Measurements from ENCODE around the gene NUP210. TPM values are rescaled to one million over a fixed set of nuclear protein-coding genes. Genes with fewer than 3 reads are reported as not detected.
"Not testable (repeated sequence)": the region's sequence is repeated elsewhere in the genome, so short reads cannot be mapped to it uniquely, and the experiment has no call there.

The NUP210 gene
- total and polyA plus RNA-seq, 3 donors from 2014 or later: 26.2 to 44.0 (median 37.4) TPM

- intact Hi-C loops (cut with DNase I; ENCODE audit: low total_unique reads): no loop called here
- WGBS, 2 donors: 76 to 92% methylated on average over 4 of the region's 4 CpGs
- H3K36me3 ChIP-seq (ENCODE audit: low read depth, missing control alignments): no peaks in the 10 kb centered on the region
- no peak overlapping the region for H3K4me3 ChIP-seq
- H3K4me1 ChIP-seq: no peaks in the 10 kb centered on the region
- no peak for TF ChIP-seq CTCF (IDR thresholded peaks at IDR 0.05)
- no peak for TF ChIP-seq POLR2A (IDR thresholded peaks at IDR 0.05)
- DNase-seq: no peak
- H3K27ac ChIP-seq: no peak overlapping the region
- no peaks in the 10 kb centered on the region for H3K27me3 ChIP-seq
- no peaks in the 10 kb centered on the region for H3K9me3 ChIP-seq
Observed at GRCh38 chr3:13440204-13440817, 20.2 kb upstream of the NUP210 start.

GRCh38 chr3:13436213-13436612, 16.1 kb upstream of the NUP210 start:
- H3K4me1 ChIP-seq; DNase-seq; H3K27me3 ChIP-seq; intact Hi-C loops (cut with DNase I; ENCODE audit: low total_unique reads); H3K27ac ChIP-seq; H3K4me3 ChIP-seq; H3K9me3 ChIP-seq; H3K36me3 ChIP-seq (ENCODE audit: low read depth, missing control alignments): not testable (repeated sequence)
- 86 to 91% methylated on average over 4 of the region's 4 CpGs for WGBS, 2 donors

- WGBS, 2 donors: 75 to 85% methylated on average over 5 of the region's 5 CpGs
- intact Hi-C loops (cut with DNase I; ENCODE audit: low total_unique reads): no loop called here
- Histone ChIP-seq H3K27me3 (no peaks in the 10 kb centered on the region), H3K4me3 (no peak overlapping the region), H3K9me3 (no peaks in the 10 kb centered on the region), H3K27ac (no peak overlapping the region), H3K36me3 (ENCODE audit: low read depth, missing control alignments) (no peaks in the 10 kb centered on the region), H3K4me1 (no peaks in the 10 kb centered on the region)
- no peak for TF ChIP-seq POLR2A (IDR thresholded peaks at IDR 0.05)
- TF ChIP-seq CTCF (IDR thresholded peaks at IDR 0.05): no peak
- no peak for DNase-seq
Observed at GRCh38 chr3:13433912-13434311, 13.8 kb upstream of the NUP210 start.

GRCh38 chr3:13432093-13432492, 12.0 kb upstream of the NUP210 start:
- H3K9me3 ChIP-seq: no peaks in the 10 kb centered on the region
- DNase-seq: no peak
- intact Hi-C loops (cut with DNase I; ENCODE audit: low total_unique reads): no loop called here
- H3K27me3 ChIP-seq: no peaks in the 10 kb centered on the region
- no peak for TF ChIP-seq CTCF (IDR thresholded peaks at IDR 0.05)
- no peak for TF ChIP-seq POLR2A (IDR thresholded peaks at IDR 0.05)
- no peak overlapping the region for H3K27ac ChIP-seq
- no peak overlapping the region for H3K4me3 ChIP-seq
- H3K4me1 ChIP-seq: no peaks in the 10 kb centered on the region
- no peaks in the 10 kb centered on the region for H3K36me3 ChIP-seq (ENCODE audit: low read depth, missing control alignments)
- WGBS, 2 donors: 36 to 88% methylated on average over 1 of the region's 1 CpG

GRCh38 chr3:13430411-13430875, 10.3 kb upstream of the NUP210 start:
- H3K4me1 ChIP-seq; H3K27me3 ChIP-seq; H3K27ac ChIP-seq; H3K4me3 ChIP-seq; H3K9me3 ChIP-seq; H3K36me3 ChIP-seq (ENCODE audit: low read depth, missing control alignments); intact Hi-C loops (cut with DNase I; ENCODE audit: low total_unique reads); DNase-seq: not testable (repeated sequence)
- WGBS, 2 donors: 59 to 80% methylated on average over 2 of the region's 2 CpGs

- 52 to 60% methylated on average over 8 of the region's 8 CpGs for WGBS, 2 donors
- intact Hi-C loops (cut with DNase I; ENCODE audit: low total_unique reads): no loop called here
- TF ChIP-seq POLR2A (IDR thresholded peaks at IDR 0.05) (no peak), CTCF (IDR thresholded peaks at IDR 0.05) (no peak)
- Histone ChIP-seq H3K27me3 (no peaks in the 10 kb centered on the region), H3K4me1 (no peaks in the 10 kb centered on the region), H3K36me3 (ENCODE audit: low read depth, missing control alignments) (no peaks in the 10 kb centered on the region), H3K9me3 (no peaks in the 10 kb centered on the region), H3K4me3 (no peak overlapping the region), H3K27ac (no peak overlapping the region)
- no peak for DNase-seq
Observed at GRCh38 chr3:13429631-13430291, 9.6 kb upstream of the NUP210 start.

GRCh38 chr3:13428678-13429077, 8.6 kb upstream of the NUP210 start:
- WGBS, 2 donors: 73 to 82% methylated on average over 4 of the region's 4 CpGs
- intact Hi-C loops (cut with DNase I; ENCODE audit: low total_unique reads): not testable (repeated sequence)

More at GRCh38 chr3:13428678-13429077, 8.6 kb upstream of the NUP210 start:
- not testable (repeated sequence) for H3K36me3 ChIP-seq (ENCODE audit: low read depth, missing control alignments); H3K4me3 ChIP-seq; H3K27me3 ChIP-seq; H3K9me3 ChIP-seq; DNase-seq; H3K4me1 ChIP-seq; H3K27ac ChIP-seq

All from testis (tissue), 3 donors.